Measurements from ENCODE around the gene BAIAP2L2. TPM values are rescaled to one million over a fixed set of nuclear protein-coding genes. Genes with fewer than 3 reads are reported as not detected.

BAIAP2L2 gene
- total and polyA plus RNA-seq, 2 donors (not counting 3 experiments of a cell fraction or from before 2014, with no cell fraction given) = 0.20 to 0.35 TPM

GRCh38 chr22:38136607-38137006 is 26.1 kb upstream of the BAIAP2L2 start:
- dilution Hi-C loops (cut with MboI; ENCODE audit: extremely low pct_ligation_motif_present, low sequenced_read_pairs) = no loop called here
- ChIA-PET CTCF (interaction anchor here (0.8 to 3.5 kb wide), 6 partner anchors 9 to 65 kb away, joined by 3 to 23 read pairs (median 4); partner anchors contain the start of gene MAFF), POLR2A (interaction anchor here (0.6 to 0.7 kb wide), 2 partner anchors 76 to 178 kb away, joined by 3 to 11 read pairs; no protein-coding TSS in a partner anchor)
- no peaks in the 10 kb centered on the region for H3K27me3 ChIP-seq (ENCODE audit: control insufficient read depth in 2 of 2, insufficient read depth in 2 of 2, low read length in 2 of 2)
- no peaks in the 10 kb centered on the region for H3K9me3 ChIP-seq (replicated peaks; ENCODE audit: control insufficient read depth, insufficient read depth, low read length)
- H3K27ac ChIP-seq (ENCODE audit: insufficient read depth, low read depth, low read length) = no peak overlapping the region
- DNase-seq (ENCODE audit: low read depth, low spot score) (no peak), FAIRE-seq (no peak)
- no peak overlapping the region for H2AFZ ChIP-seq (ENCODE audit: low read depth, low read length)
- no peaks in the 10 kb centered on the region for H4K20me1 ChIP-seq (replicated peaks; ENCODE audit: control insufficient read depth, extremely low read depth, insufficient read depth, low read length)
- BruUV-seq (replicated peaks) = no TSS peak
- peaks cover 7% of the 10 kb centered on the region for H3K4me1 ChIP-seq (ENCODE audit: control insufficient read depth, extremely low read depth, insufficient read depth, low read length)
- H3K79me2 ChIP-seq (ENCODE audit: control insufficient read depth, insufficient read depth, low read length) = no peaks in the 10 kb centered on the region
- TF ChIP-seq GATA2 (IDR thresholded peaks at IDR 0.05; ENCODE audit: insufficient read depth, insufficient read length, low read depth, low read length) (no peak), JUN (IDR thresholded peaks at IDR 0.05; ENCODE audit: borderline replicate concordance, insufficient read depth, insufficient read length, low read depth) (no peak), POLR2A (IDR thresholded peaks at IDR 0.05; ENCODE audit: low read depth, low read length) (no peak)
- H3K4me2 ChIP-seq (ENCODE audit: insufficient read depth, low read length) = no peak overlapping the region
- no peak overlapping the region for H3K9ac ChIP-seq (replicated peaks; ENCODE audit: extremely low read depth, insufficient read depth, low read length)
- no peaks in the 10 kb centered on the region for H3K9me1 ChIP-seq (replicated peaks; ENCODE audit: control insufficient read depth, extremely low read depth, insufficient read depth, low read length)
- intact Hi-C loops (cut with micrococcal nuclease) = no loop called here
- no peak overlapping the region for H3K4me3 ChIP-seq (replicated peaks in 1 of 3; ENCODE audit: insufficient read depth in 1 of 3, low read depth in 1 of 3, low read length in 3 of 3)
- H3K36me3 ChIP-seq (ENCODE audit: control insufficient read depth in 2 of 2, extremely low read depth in 1 of 2, insufficient read depth in 2 of 2, low read length in 2 of 2) = no peaks in the 10 kb centered on the region

- H3K27me3 ChIP-seq (ENCODE audit: control insufficient read depth in 2 of 2, insufficient read depth in 2 of 2, low read length in 2 of 2) = no peaks in the 10 kb centered on the region
- no peak overlapping the region for H3K27ac ChIP-seq (ENCODE audit: insufficient read depth, low read depth, low read length)
- peaks cover 7% of the 10 kb centered on the region for H3K4me1 ChIP-seq (ENCODE audit: control insufficient read depth, extremely low read depth, insufficient read depth, low read length)
- H4K20me1 ChIP-seq (replicated peaks; ENCODE audit: control insufficient read depth, extremely low read depth, insufficient read depth, low read length) = no peaks in the 10 kb centered on the region
- no peaks in the 10 kb centered on the region for H3K79me2 ChIP-seq (ENCODE audit: control insufficient read depth, insufficient read depth, low read length)
- no peaks in the 10 kb centered on the region for H3K9me3 ChIP-seq (replicated peaks; ENCODE audit: control insufficient read depth, insufficient read depth, low read length)
- H3K4me2 ChIP-seq (ENCODE audit: insufficient read depth, low read length) = no peak overlapping the region
- H2AFZ ChIP-seq (ENCODE audit: low read depth, low read length) = no peak overlapping the region
- no TSS peak for BruUV-seq (replicated peaks)
- no peaks in the 10 kb centered on the region for H3K36me3 ChIP-seq (ENCODE audit: control insufficient read depth in 2 of 2, extremely low read depth in 1 of 2, insufficient read depth in 2 of 2, low read length in 2 of 2)
- H3K9me1 ChIP-seq (replicated peaks; ENCODE audit: control insufficient read depth, extremely low read depth, insufficient read depth, low read length) = no peaks in the 10 kb centered on the region
- H3K9ac ChIP-seq (replicated peaks; ENCODE audit: extremely low read depth, insufficient read depth, low read length) = no peak overlapping the region
- TF ChIP-seq GATA2 (IDR thresholded peaks at IDR 0.05; ENCODE audit: insufficient read depth, insufficient read length, low read depth, low read length) (no peak), FOS (IDR thresholded peaks at IDR 0.05; ENCODE audit: borderline replicate concordance, insufficient read depth, low read length) (peak; percentile 39), MYC (IDR thresholded peaks at IDR 0.05; ENCODE audit: low read depth, low read length) (peak; percentile 6), JUN (IDR thresholded peaks at IDR 0.05; ENCODE audit: borderline replicate concordance, insufficient read depth, insufficient read length, low read depth) (peak; percentile 40)
- CTCF ChIA-PET = interaction anchor here (1.0 kb wide), 1 partner anchor 20 kb away, joined by 3 read pairs; no protein-coding TSS in a partner anchor
- dilution Hi-C loops (cut with MboI; ENCODE audit: extremely low pct_ligation_motif_present, low sequenced_read_pairs) (no loop called here), intact Hi-C loops (cut with micrococcal nuclease) (no loop called here)
- peak; percentile 97 for FAIRE-seq
- POLR2A ChIA-PET = interaction anchor here (0.6 kb wide), 1 partner anchor 219 kb away, joined by 3 read pairs; no protein-coding TSS in a partner anchor
- no peak overlapping the region for H3K4me3 ChIP-seq (replicated peaks in 1 of 3; ENCODE audit: insufficient read depth in 1 of 3, low read depth in 1 of 3, low read length in 3 of 3)
- peak; percentile 54 for DNase-seq (ENCODE audit: low read depth, low spot score)
Observed at GRCh38 chr22:38135133-38135706, 24.7 kb upstream of the BAIAP2L2 start.
